ENCODE results near the gene RAB14. TPM values are rescaled to one million over a fixed set of nuclear protein-coding genes. Genes with fewer than 3 reads are reported as not detected.
A peak's percentile ranks its signal among the peaks of the same experiment; 100 is the strongest.

RAB14 gene
- total and polyA plus RNA-seq, 10 of the 15 experiments (the other 5 are each of a cell fraction or from before 2014, with no cell fraction given) = 16.7 to 59.9 (median 25.4) TPM

GRCh38 chr9:121187636-121188305 lies 13.9 kb downstream of the RAB14 start:
- Histone ChIP-seq H3K79me2 (ENCODE audit: control insufficient read depth, insufficient read depth, low read length) (peaks cover 90% of the 10 kb centered on the region), H3K9me3 (replicated peaks; ENCODE audit: control insufficient read depth, insufficient read depth, low read length) (no peaks in the 10 kb centered on the region), H2AFZ (ENCODE audit: control insufficient read depth, low read depth, low read length) (no peak overlapping the region), H3K9ac (ENCODE audit: control insufficient read depth, insufficient read depth, low read length) (no peak overlapping the region), H3K27ac (ENCODE audit: control insufficient read depth, insufficient read depth) (no peak overlapping the region), H4K20me1 (ENCODE audit: control insufficient read depth, insufficient read depth) (no peaks in the 10 kb centered on the region; the same call in 1 of the 2 replicates), H3K27me3 (replicated peaks in 1 of 2; ENCODE audit: control insufficient read depth in 2 of 2, insufficient read depth in 2 of 2, low read length in 1 of 2) (no peaks in the 10 kb centered on the region), H3K36me3 (ENCODE audit: control insufficient read depth in 2 of 2, insufficient read depth in 2 of 2, low read length in 1 of 2) (peaks cover 0 to 3% of the 10 kb centered on the region in 2 experiments; a peak in 2 of 4 replicates), H3K4me2 (ENCODE audit: control insufficient read depth, insufficient read depth) (no peak overlapping the region), H3K4me3 (no peak overlapping the region), H3K4me1 (ENCODE audit: control insufficient read depth, insufficient read depth, low read length) (peaks cover 14% of the 10 kb centered on the region)
- 89% methylated on average over 3 of the region's 3 CpGs for WGBS (ENCODE audit: insufficient coverage, insufficient replicate concordance, low lambda C conversion rate, missing lambda C conversion rate)
- ATAC-seq (no peak), FAIRE-seq (no peak), DNase-seq (ENCODE audit: low read depth, low spot score) (no peak)
- CTCF ChIA-PET = interaction anchor here (1.5 to 3.4 kb wide), 4 partner anchors 16 to 133 kb away, joined by 3 to 18 read pairs (median 7); no protein-coding TSS in a partner anchor
- intact Hi-C loops (cut with micrococcal nuclease; ENCODE audit: unreplicated experiment) = no loop called here
- RAD21 ChIA-PET (ENCODE audit: unreplicated experiment) = no interaction called here
- SMC1A ChIA-PET (ENCODE audit: uncharacterized antibody, unreplicated experiment) = interaction anchor here (0.9 to 5.6 kb wide), 9 partner anchors 10 to 34 kb away, joined by 3 to 44 read pairs (median 3); no protein-coding TSS in a partner anchor
- BruUV-seq (replicated peaks) = TSS peak; percentile 5
- in situ Hi-C loops (cut with MboI) = no loop called here
- POLR2A ChIA-PET = interaction anchor here (0.7 to 1.2 kb wide), 2 partner anchors 67 to 265 kb away, joined by 3 read pairs; no protein-coding TSS in a partner anchor
- TF ChIP-seq FOXM1 (IDR thresholded peaks at IDR 0.05; ENCODE audit: low read depth, low read length) (no peak), HCFC1 (IDR thresholded peaks at IDR 0.05; ENCODE audit: low read length) (no peak), MEF2A (IDR thresholded peaks at IDR 0.05; ENCODE audit: insufficient read depth, low read depth, low read length) (no peak), NFYB (IDR thresholded peaks at IDR 0.05; ENCODE audit: insufficient read depth, low read depth, low read length) (no peak), SMC3 (IDR thresholded peaks at IDR 0.05; ENCODE audit: borderline replicate concordance, low read length) (no peak), CREB1 (IDR thresholded peaks at IDR 0.05; ENCODE audit: low read depth) (no peak), ZBTB4 (CRISPR knock-in tag; IDR thresholded peaks at IDR 0.05) (no peak), KAT2A (conservative IDR thresholded peaks at IDR 0.05; ENCODE audit: control insufficient read depth, low read depth, low read length) (no peak), ZNF687 (IDR thresholded peaks at IDR 0.05) (no peak), FOS (IDR thresholded peaks at IDR 0.05; ENCODE audit: borderline replicate concordance, extremely low read depth, insufficient read length) (no peak), BACH1 (IDR thresholded peaks at IDR 0.05; ENCODE audit: borderline replicate concordance) (no peak), IRF4 (IDR thresholded peaks at IDR 0.05; ENCODE audit: low read depth, low read length) (no peak), ZNF24 (IDR thresholded peaks at IDR 0.05) (no peak), MEF2B (IDR thresholded peaks at IDR 0.05; ENCODE audit: partially characterized antibody, poor library complexity, severe bottlenecking) (no peak)
